SH-SY5Y (cell line): ENCODE results near the gene KIF26B.

Source experiments
- GATA2 ChIP-seq: IDR thresholded peaks from 2 replicates; pipeline ENCODE4 v1.6.1; 2011; ENCODE audit warnings: mild to moderate bottlenecking, low read depth, low read length
- GATA3 ChIP-seq: IDR thresholded peaks from 2 replicates; pipeline ENCODE4 v1.6.1; 2011; ENCODE audit warnings: low read depth, mild to moderate bottlenecking, low read length, moderate library complexity

The KIF26B gene

GRCh38 chr1:245356891-245357585 lies 202.3 kb downstream of the KIF26B start:
- TF ChIP-seq GATA3, result no peak
- no peak for TF ChIP-seq GATA2

GRCh38 chr1:245361065-245361464 lies 206.3 kb downstream of the KIF26B start:
- TF ChIP-seq GATA3 (no peak), GATA2 (no peak)

- no peak for TF ChIP-seq GATA2
Measured at GRCh38 chr1:245361951-245362350, 207.2 kb downstream of the KIF26B start.

GRCh38 chr1:245363461-245364200 lies 208.8 kb downstream of the KIF26B start:
- TF ChIP-seq GATA3 (no peak), GATA2 (no peak)

- no peak for TF ChIP-seq GATA3
- no peak for TF ChIP-seq GATA2
Measured at GRCh38 chr1:245365095-245366020, 210.6 kb downstream of the KIF26B start.

- TF ChIP-seq GATA2, result no peak
- no peak for TF ChIP-seq GATA3
Measured at GRCh38 chr1:245366886-245367285, 212.1 kb downstream of the KIF26B start.

GRCh38 chr1:245370175-245370825 lies 215.5 kb downstream of the KIF26B start:
- TF ChIP-seq GATA3, result no peak
- TF ChIP-seq GATA2, result no peak

- TF ChIP-seq GATA2 (no peak), GATA3 (no peak)
Measured at GRCh38 chr1:245370905-245371581, 216.3 kb downstream of the KIF26B start.

- TF ChIP-seq GATA2 (no peak), GATA3 (no peak)
Measured at GRCh38 chr1:245373131-245373530, 218.3 kb downstream of the KIF26B start.

GRCh38 chr1:245375789-245376460 lies 221.1 kb downstream of the KIF26B start:
- no peak for TF ChIP-seq GATA3
- TF ChIP-seq GATA2, result no peak

GRCh38 chr1:245377854-245378253 lies 223.1 kb downstream of the KIF26B start:
- no peak for TF ChIP-seq GATA2
- TF ChIP-seq GATA3, result no peak

GRCh38 chr1:245378311-245378722 lies 223.5 kb downstream of the KIF26B start:
- TF ChIP-seq GATA3, result no peak
- no peak; the same call in 1 of the 2 replicates for TF ChIP-seq GATA2

GRCh38 chr1:245378745-245379144 lies 224.0 kb downstream of the KIF26B start:
- no peak for TF ChIP-seq GATA2
- TF ChIP-seq GATA3, result no peak
